SK-N-DZ (cell line): ENCODE data around the gene ARHGAP15.

Source experiments
- DNase-seq: peaks from one replicate; pipeline ENCODE4 v3.0.0-alpha.2; 2015; ENCODE audit warnings: low spot score

The ARHGAP15 gene

GRCh38 chr2:143144813-143145455 is 15.7 kb downstream of the ARHGAP15 start:
- DNase-seq = no peak

GRCh38 chr2:143146366-143146765 is 17.1 kb downstream of the ARHGAP15 start:
- no peak for DNase-seq

GRCh38 chr2:143146815-143147530 is 17.8 kb downstream of the ARHGAP15 start:
- no peak for DNase-seq

GRCh38 chr2:143148011-143148410 is 18.8 kb downstream of the ARHGAP15 start:
- DNase-seq = no peak

- DNase-seq = no peak
These were observed 19.5 kb downstream of the ARHGAP15 start for GRCh38 chr2:143148757-143149156.

GRCh38 chr2:143150287-143150686 is 21.1 kb downstream of the ARHGAP15 start:
- DNase-seq = no peak

GRCh38 chr2:143151111-143151752 is 22.0 kb downstream of the ARHGAP15 start:
- DNase-seq = no peak

- no peak for DNase-seq
These were observed 23.0 kb downstream of the ARHGAP15 start for GRCh38 chr2:143152219-143152618.

GRCh38 chr2:143152637-143153036 is 23.4 kb downstream of the ARHGAP15 start:
- no peak for DNase-seq

GRCh38 chr2:143155661-143156060 is 26.4 kb downstream of the ARHGAP15 start:
- no peak for DNase-seq

- DNase-seq = no peak
These were observed 27.8 kb downstream of the ARHGAP15 start for GRCh38 chr2:143157001-143157400.

- DNase-seq = no peak
These were observed 28.2 kb downstream of the ARHGAP15 start for GRCh38 chr2:143157418-143157817.

GRCh38 chr2:143158098-143158497 is 28.9 kb downstream of the ARHGAP15 start:
- no peak for DNase-seq

- no peak for DNase-seq
These were observed 29.6 kb downstream of the ARHGAP15 start for GRCh38 chr2:143158551-143159485.

- no peak for DNase-seq
These were observed 30.2 kb downstream of the ARHGAP15 start for GRCh38 chr2:143159486-143159840.

- no peak for DNase-seq
These were observed 31.8 kb downstream of the ARHGAP15 start for GRCh38 chr2:143160732-143161707.

GRCh38 chr2:143162123-143162837 is 33.1 kb downstream of the ARHGAP15 start:
- DNase-seq = peak; percentile 65

GRCh38 chr2:143162997-143163396 is 33.8 kb downstream of the ARHGAP15 start:
- DNase-seq = no peak

- DNase-seq = no peak
These were observed 34.3 kb downstream of the ARHGAP15 start for GRCh38 chr2:143163499-143163898.

- no peak for DNase-seq
These were observed 36.1 kb downstream of the ARHGAP15 start for GRCh38 chr2:143165291-143165690.
